NOMO-1 treated with DMSO at 0.1 percent for 48 hours (cell line): Measurements from ENCODE around the gene PDGFC.

ENCODE experiments used
- DNase-seq: peaks from one replicate; lab custom pipeline; 2025; ENCODE audit not compliant: unreplicated experiment; lab: John Stamatoyannopoulos, UW

The PDGFC gene

DNA sequence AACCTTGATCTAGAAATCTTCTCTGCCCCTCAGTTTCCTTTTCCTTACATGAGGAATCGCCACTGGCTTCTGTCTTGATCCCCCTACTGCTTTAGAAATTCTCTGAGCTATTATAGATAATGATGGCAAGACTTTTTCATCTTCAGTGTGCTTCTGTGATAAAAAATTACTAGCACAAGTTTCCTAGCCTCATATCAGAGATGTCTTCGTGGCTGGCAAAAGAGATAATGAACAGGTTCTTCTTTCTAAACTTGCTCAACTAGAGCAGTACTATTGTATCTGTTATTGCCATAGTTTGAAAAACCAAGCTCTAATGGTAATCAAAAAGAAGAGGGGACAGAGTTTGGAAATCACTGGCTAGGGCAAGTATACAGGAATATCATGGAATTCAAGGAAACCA is 4.1 kb upstream of the PDGFC start:
- DNase-seq, result no peak

DNA sequence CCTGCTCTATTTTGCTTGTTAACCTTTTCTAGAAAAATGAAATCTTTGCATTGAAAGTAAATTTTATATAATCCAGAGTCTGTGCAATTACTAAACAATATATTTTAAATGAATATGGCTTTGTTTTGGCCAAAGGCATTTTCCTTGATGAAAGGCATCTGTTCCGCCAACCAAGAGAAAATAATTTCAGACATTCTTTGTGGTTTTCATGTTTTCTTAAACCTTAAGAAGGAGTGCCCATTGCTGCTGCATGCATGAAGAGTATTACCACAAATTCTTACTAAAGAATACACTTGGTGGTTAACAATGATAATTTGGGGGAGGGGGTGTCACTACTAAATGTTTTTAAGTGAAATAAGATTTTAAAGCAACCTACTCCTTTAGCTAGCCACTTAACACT is 2.7 kb upstream of the PDGFC start:
- DNase-seq, result no peak

DNA sequence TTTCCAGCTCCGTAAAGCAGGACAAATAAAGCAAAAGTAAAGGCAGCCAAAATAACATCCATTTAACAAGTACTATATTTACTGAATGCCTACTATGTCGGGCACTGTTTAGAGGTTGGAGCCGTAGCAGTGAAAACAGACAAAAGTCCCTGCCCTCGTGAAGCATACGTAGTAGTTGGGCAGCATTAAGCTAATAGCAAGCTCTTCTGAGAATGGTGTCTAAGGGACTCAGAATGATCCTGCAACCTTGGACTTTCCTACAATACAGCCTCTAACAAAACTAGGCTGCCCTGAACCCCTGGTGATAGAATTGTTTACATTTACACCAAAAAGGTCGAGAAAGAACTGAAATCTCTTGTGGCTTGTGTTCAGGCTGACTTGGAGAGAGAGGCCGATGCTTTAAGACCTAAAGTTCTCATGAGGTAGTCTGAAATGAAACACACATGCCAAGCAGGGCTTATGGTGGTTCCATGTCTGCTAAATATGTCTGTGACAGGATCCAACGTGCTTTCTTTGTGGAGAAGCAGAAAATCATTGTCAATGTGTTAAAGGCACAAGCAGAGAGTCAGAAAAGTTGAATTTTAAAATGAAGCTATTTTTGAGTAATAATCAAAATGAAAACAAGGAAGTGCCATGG is 898 bp upstream of the PDGFC start:
- no peak for DNase-seq

DNA sequence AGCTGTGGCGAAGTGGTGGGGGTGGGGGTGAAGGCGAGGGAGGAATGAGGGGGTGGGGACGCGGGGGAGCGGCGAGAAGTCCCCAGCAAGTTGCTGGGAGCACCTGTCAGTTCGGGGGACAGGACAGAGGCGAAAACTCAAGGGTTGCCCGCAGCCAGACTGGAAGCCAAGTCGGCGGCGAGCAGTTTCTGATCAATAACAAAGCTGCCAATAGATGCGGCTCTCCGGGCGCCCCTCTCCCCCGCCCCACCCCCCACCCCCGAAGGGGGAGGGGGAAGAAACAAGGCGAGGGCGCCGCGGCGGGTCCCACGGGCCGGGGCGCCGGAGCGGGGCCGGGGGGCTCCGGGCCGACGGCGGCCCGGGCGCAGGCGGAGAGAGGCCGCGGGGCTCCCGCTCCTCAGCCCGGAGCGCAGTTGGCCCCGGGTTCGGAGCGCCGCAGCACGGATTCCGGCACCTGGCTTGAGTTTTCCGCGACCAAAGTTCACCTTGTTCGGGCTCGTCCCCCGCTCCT is 379 bp downstream of the PDGFC start:
- DNase-seq, result no peak

DNA sequence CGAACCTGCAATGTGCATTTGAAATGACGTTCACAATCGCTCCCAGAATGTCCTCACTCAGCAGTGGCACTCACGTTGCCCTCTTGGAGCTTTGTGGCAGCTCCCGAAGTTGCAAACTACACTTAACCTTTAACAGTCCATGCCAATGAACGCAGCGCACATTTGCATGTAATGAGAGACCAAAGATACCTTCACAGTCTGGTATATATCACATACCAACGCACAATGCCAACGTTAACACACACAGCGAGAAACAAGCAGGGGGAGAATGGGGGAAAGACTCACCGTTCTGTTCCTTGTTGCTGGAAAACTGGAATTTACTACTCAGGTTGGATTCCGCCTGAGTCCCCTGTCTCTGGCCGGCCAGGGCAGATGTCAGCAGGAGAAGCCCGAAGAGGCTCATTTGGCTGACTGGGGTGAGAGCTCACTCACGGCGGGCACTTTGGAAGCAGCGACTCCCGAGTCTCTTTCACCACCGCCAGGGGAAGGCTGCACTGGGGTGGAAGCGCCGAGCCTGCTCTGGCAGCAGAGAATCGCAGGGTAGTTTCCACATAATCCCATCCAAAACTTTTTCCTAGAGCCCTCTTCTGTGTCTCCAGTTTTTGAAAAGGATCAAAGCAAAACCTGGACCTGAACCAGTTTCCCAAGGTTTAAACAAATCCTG is 966 bp downstream of the PDGFC start:
- DNase-seq, result peak; percentile 47

DNA sequence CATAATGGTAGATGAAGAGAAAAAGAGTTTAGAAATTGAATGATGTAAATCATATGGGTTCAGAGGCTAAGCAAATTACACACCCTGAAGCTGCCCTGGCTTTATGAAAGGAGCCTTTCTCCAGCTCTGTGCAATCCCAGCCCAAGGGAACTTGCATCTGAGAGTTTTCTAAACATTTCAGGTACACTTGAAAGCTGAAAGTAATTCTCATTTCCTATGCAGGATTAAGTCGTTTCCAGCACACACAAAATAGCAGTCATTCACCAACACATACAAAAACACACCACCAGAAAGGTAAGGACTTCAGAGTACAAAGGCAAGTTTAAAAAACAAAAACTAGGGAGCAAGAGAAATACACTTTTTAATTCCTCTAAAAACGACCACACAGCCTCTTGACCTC is 1.7 kb downstream of the PDGFC start:
- no peak for DNase-seq

DNA sequence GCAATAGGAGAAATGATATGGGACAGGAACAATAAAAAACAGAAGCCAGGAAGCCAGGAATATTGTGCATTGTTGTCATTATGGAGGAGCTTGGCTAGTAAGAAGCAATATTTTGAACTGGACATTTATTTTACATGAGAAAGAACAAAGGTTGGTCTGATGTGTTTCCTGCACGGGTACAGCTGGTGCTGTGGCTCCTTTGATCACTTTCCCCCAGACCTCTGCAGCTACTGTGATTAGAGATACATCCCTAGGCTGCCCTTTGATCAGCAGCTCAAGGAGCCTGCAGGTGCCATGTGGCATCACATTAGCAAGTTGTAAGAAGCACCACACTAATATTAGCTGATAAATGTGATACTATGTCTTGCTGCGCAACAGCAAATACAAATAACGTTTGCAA is 2.5 kb downstream of the PDGFC start:
- DNase-seq, result no peak

DNA sequence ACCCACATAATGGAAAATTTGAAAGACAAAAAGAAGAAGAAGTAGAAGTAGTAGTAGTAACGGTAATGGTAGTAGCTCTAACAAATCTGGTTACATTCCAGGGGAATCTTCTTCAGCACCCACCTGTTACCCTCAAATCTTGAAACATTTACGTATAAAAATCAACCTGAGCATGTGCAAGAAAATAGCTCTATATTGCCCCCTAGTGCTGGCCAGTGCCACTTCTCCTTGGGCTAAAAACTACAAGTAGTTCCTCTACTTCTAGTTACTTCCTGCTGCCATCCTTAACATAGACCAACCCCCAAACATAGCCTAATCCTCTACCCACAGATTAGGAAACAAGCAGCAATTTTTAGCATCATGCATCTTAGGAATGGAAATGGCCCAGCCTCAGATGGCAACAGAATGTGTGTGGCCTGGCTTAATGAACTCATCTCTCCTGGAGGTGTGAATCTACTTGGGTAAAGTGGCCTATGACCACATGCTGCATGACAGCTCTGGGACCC is 3.1 kb downstream of the PDGFC start:
- peak; percentile 94 for DNase-seq

DNA sequence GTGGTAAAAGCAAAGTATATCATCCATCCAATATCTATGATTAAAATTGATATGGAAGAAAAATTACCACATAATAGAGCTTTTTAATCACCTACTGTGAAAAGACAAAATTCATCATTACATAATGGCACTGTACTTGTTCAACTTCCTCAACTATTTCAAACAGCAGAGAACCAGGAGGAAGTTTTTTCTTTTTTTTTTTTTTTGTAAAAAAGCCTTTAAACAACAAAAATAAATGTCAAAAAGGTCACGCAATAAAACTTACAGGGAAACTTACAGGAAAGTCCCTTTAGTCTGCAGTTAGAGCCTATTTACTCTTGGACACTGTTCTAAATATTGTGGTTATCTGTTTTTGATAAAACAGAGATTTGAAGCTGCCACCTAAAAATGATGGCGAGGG is 4.8 kb downstream of the PDGFC start:
- peak; percentile 58 for DNase-seq

DNA sequence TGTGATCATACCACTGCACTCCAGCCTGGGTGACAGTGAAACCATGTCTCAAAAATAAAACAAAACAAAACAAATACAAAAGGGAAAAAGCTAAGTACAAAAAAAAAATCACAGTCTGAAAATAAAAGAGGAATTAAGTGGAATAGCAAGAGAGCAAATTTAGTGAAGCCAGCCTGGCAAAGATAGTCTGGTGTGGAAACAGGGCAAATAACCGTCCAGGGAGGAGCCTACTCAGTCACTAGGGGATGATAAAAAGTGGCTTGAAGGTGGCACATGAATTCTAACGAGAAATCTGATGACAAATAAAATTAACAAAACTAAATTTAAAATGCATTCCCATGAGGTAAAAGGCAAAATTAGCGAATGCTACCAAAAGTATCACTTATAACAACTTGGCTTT is 8.2 kb downstream of the PDGFC start:
- no peak for DNase-seq

DNA sequence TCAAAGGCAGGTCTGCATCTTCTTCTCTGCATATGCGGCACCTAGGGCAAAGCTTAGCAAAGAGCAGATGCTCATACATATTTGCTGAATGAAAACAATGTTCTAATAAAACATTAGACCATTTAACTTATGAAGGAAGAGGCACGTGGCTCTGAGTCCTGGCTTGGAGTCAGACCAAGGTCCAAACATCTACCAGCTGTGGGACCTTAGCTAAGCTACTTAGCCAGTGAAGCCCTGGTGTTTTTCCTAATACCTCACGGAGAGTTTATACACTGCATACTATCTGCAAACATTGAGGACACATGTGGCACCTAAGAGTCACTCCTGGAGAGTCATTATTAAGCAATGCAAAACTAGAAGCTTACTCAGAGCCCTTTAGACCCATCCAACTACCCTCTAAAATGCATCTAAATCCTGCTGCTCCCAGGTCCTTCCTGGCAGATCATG is 9.0 kb downstream of the PDGFC start:
- DNase-seq, result no peak

DNA sequence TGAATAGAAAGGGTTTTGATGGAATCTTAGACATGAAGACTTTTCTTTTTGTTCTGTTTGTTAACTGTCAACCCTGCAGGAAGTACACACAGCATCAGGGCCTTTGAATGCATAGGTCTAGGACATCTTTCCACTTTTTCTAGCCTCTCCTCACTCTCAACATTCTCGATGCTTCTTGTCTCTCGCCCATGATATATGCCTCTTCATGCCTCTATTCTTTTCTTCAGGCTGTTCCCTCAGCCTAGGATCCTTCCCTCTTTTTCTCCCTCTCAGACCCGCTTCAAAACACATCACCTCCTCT is 9.6 kb downstream of the PDGFC start:
- no peak for DNase-seq

DNA sequence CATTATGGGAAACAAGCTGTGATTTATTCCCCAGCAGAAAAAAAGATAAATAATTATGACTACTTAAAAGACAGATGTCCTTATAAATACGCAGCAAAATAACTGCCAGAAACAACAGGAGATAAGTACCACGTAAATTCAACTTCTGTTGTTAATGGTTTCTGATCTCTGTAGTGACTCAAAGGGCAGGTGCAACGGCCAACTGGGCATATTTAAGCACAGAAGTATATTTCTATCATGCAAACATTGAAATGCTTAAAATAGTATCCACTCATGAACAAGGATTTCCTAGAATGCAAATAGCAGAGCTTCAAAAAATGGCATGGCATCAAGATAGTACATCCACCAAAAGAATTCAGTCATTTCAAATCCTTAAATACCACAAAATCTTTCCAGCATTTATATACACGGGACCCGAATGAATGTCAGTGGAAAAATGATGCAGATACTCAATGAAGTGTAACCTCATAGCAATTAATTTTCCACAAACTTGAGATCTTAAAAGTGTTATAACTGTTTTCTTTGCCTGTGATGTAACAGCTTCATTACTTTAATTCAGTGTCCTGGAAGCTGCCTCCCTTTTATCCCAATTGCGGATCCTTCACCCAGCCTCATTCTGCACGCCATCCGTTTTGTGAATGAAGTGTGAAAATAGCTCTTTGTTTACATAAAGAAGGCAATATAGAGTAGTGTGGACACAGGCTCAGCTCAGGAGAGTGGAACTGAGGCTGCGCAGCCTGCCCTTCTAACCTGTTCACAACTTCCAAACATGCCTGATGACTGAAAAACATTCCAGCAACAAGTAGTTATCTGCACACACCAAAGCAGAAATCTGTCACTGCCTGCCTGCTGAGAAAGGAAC is 10.2 kb downstream of the PDGFC start:
- no peak for DNase-seq

DNA sequence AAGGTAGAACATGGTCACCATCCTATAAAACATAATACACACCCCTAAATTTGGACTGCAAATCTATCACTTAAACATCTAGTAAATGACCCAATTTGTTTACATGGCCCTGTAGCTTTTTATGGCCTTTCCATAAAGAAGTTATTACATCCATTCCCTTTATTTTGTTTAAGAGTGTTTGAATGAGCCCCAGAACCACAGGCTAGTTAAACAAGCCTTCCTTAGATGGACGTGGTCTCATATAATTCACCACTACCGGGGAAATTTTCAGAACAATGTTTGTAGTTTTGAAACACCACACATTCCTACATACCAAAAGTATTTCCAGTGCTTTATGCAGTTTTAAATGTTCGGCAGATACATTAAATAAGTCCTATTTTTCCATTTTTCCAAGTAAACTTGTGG is 12.3 kb downstream of the PDGFC start:
- DNase-seq, result no peak

DNA sequence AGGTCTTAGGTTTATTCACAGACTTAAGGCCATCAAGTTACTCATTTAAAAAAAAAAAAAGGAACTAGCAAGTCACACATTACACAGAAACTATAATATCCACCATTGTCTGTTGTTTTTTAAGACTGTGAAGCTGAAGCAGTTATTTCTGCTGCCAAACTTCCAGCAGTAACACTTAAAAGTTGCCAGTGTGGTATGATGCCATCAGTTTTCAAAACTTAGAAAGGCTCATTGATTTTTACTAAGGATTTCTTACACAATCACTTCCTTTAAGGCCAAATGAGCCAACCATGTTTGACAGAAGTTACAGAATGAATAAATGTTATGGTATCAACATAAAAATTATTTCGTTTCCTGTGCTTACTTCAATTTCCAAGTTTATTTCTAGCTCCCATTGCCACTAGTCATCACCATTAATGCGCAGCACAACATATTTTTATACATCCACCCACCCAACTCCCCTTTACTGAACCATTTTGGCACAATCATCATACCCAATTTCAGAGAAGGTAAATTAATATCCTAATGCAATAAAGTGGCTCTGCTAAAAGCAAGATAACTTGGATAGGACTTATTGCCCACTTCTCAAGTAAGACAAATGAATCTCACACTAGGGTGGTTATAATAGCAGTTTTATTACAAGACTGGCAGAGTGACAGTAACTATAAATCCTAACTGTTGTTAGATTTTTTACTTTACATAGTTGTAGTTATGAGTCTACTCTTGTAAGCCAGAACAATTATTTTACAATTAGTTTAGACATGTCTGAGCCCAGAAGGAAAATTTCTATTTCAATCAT is 13.1 kb downstream of the PDGFC start:
- DNase-seq, result peak; percentile 74

DNA sequence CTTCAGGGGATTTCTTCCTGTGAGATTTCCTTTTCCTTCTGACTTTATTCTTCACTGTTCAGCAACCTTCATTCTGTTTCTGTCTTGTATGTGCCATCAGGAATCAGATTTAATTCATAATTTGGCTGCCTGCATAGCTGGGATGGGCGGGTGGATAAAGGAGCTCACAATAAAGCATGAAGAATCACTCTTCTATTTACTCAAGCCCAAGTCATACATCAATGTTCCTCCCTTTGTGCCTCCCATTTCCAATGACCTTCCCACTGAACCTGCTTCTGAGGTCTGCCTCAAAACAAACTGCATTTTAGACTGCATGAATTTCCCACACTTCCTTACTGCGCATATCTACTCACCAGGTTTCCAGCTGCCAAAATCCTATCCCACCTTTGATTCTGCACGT is 14.0 kb downstream of the PDGFC start:
- no peak for DNase-seq

DNA sequence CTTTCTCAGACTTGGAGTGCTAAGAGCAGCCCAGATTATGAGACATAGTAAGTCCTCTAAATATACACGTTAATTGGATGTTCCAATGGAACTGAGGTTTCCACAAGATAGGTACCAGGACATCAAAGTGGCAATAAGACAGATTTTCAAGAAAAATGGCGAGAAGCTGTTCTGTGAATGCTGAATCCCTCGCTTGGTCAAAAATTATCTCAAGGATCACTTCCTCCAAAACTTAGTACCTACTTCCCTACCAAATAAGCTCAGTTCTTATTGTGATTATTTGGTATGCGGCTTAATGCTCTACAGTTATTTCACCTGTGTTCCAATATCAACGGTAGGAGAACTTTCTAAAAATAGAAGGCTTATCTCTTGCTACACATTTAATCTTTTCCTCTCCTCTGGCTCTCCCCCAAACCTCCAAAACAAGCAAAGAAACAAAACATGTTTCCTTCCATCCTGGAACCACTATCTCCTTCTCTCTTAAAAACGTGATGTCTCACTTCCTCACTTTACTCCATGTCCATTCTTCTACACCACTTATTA is 14.7 kb downstream of the PDGFC start:
- peak; percentile 64 for DNase-seq

DNA sequence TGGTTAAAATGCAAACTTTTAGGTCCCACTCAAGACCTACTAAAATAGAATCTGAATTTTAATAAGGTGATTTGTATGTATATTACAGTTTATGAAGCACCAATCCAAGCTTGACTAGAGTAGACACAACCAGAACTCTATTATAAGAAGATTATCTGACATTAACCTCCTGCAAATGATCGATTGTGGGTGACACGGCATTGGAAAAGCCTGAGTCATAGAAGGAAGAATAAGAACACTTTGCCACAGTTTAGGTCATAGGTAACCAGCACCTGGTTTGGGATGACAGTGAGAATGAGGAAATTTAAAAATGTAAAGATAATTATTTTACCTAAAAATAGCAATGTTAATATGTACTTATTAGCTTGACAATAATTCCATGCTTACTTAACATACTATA is 15.2 kb downstream of the PDGFC start:
- DNase-seq, result no peak

DNA sequence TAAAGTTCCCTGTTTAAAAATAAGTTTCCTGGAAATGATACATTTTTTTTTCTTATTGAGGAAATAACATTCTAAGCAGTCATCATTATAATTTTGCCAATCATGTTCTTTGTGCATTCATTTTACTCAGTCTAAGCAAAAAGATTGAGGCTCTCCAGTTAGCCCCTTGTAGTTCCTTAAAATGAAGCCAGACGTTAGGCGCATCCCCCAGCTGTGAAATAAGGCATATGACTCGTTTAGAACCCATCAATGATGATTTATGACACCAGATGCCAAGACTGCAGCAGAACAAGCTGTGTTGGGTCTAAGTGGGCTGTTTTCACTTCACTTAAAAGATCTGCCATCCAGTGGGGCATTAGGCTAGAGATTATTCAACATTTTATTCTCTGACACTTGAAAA is 17.0 kb downstream of the PDGFC start:
- DNase-seq, result peak; percentile 85

DNA sequence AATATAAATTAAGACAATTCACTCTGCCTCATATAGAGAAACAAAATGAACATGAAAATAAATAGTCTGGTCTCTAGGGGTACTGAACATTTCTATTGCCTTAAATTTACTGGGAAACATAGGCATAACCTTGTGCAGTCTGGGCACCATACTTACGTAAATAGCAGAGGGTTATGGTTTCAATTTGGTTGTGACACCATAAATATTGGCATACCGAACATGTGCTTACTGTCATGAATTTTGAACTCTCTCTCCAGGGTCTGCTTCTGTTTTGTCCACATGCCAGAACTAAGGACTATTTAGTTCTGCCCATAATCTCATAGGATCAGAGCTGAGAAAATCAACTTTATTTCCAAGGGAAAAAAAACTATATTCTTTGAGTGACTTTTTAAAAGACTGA is 17.6 kb downstream of the PDGFC start:
- DNase-seq, result no peak

DNA sequence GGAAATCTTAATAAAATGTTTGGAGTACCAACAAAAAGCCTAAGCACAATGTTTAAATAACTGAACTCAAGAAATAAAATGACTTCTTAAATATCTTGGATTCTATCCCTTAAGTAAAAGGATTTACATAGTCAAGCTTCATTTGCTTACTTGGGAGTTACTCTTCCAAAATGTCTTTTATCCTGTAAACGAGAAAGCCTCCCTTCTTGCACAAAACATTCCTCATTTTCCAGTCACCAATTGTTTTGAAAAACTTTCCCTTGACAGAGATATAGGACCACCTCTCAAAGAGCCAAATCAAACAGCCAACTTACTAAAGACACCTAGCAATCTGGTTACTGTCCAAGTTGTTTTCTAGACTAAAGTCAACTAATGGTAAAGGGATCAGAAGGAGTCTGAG is 18.6 kb downstream of the PDGFC start:
- no peak for DNase-seq
